Osteocyte (in vitro differentiated cells): ENCODE results near the gene OR7G2. TPM values are rescaled to one million over a fixed set of nuclear protein-coding genes. Genes with fewer than 3 reads are reported as not detected.
A peak's percentile ranks its signal among the peaks of the same experiment; 100 is the strongest.

Experiments
- DNase-seq: peaks from one replicate; pipeline ENCODE4 v3.0.0; 2021; ENCODE audit warnings: mixed read lengths; ENCODE audit not compliant: unreplicated experiment; ENCODE audit errors: extremely low spot score
- H3K27ac Mint-ChIP-seq: one replicate; pipeline ENCODE4 v1.8.0; 2021; ENCODE audit warnings: mild to moderate bottlenecking, mixed read lengths; ENCODE audit not compliant: unreplicated experiment
- H3K27me3 Mint-ChIP-seq: one replicate; pipeline ENCODE4 v1.8.0; 2021; ENCODE audit warnings: mixed read lengths; ENCODE audit not compliant: unreplicated experiment
- H3K36me3 Mint-ChIP-seq: one replicate; pipeline ENCODE4 v1.8.0; 2021; ENCODE audit warnings: mixed read lengths; ENCODE audit not compliant: unreplicated experiment
- H3K4me1 Mint-ChIP-seq: one replicate; pipeline ENCODE4 v1.8.0; 2021; ENCODE audit warnings: mixed read lengths; ENCODE audit not compliant: unreplicated experiment
- H3K4me3 Mint-ChIP-seq: one replicate; pipeline ENCODE4 v1.8.0; 2021; ENCODE audit warnings: mild to moderate bottlenecking, moderate library complexity, mixed read lengths; ENCODE audit not compliant: unreplicated experiment
- H3K9me3 Mint-ChIP-seq: one replicate; pipeline ENCODE4 v1.8.0; 2021; ENCODE audit warnings: mixed read lengths; ENCODE audit not compliant: unreplicated experiment
- CTCF ChIP-seq: fragments of 200-600 bp; sonication (generic); IDR thresholded peaks from 2 replicates; pipeline ENCODE4 v1.5.0; 2021; ENCODE audit warnings: antibody characterized with exemption, mild to moderate bottlenecking, moderate library complexity
- total RNA-seq: library from RNA; stranded (reverse); gene quantifications from 2 replicates; pipeline ENCODE4 v1.2.1, GENCODE V29; 2021

Gene OR7G2
- total RNA-seq, 1 donor from 2014 or later, result not detected

GRCh38 chr19:9139609-9140158, 32.4 kb upstream of the OR7G2 start:
- no peak for DNase-seq
- H3K4me3 Mint-ChIP-seq, result peak overlapping the region; percentile 96
- no peaks in the 10 kb centered on the region for H3K27me3 Mint-ChIP-seq
- H3K36me3 Mint-ChIP-seq, result peaks cover 22% of the 10 kb centered on the region
- H3K9me3 Mint-ChIP-seq, result peaks cover 10% of the 10 kb centered on the region
- no peak for TF ChIP-seq CTCF
- peaks cover 19% of the 10 kb centered on the region for H3K4me1 Mint-ChIP-seq
- H3K27ac Mint-ChIP-seq, result peak overlapping the region; percentile 95

GRCh38 chr19:9132422-9132821, 25.1 kb upstream of the OR7G2 start:
- Mint-ChIP-seq H3K4me1 (no peaks in the 10 kb centered on the region), H3K36me3 (no peaks in the 10 kb centered on the region), H3K27ac (no peak overlapping the region), H3K27me3 (no peaks in the 10 kb centered on the region), H3K9me3 (peaks cover 3% of the 10 kb centered on the region), H3K4me3 (no peak overlapping the region)
- TF ChIP-seq CTCF, result no peak
- DNase-seq, result no peak

GRCh38 chr19:9130965-9131364, 23.7 kb upstream of the OR7G2 start:
- H3K36me3 Mint-ChIP-seq, result no peaks in the 10 kb centered on the region
- no peak overlapping the region for H3K27ac Mint-ChIP-seq
- no peaks in the 10 kb centered on the region for H3K27me3 Mint-ChIP-seq
- H3K9me3 Mint-ChIP-seq, result peaks cover 5% of the 10 kb centered on the region
- TF ChIP-seq CTCF, result no peak
- H3K4me1 Mint-ChIP-seq, result no peaks in the 10 kb centered on the region
- DNase-seq, result no peak
- no peak overlapping the region for H3K4me3 Mint-ChIP-seq

- H3K27me3 Mint-ChIP-seq, result no peaks in the 10 kb centered on the region
- H3K27ac Mint-ChIP-seq, result no peak overlapping the region
- H3K4me1 Mint-ChIP-seq, result no peaks in the 10 kb centered on the region
- no peak for DNase-seq
- H3K36me3 Mint-ChIP-seq, result no peaks in the 10 kb centered on the region
- no peak for TF ChIP-seq CTCF
- H3K9me3 Mint-ChIP-seq, result peaks cover 10% of the 10 kb centered on the region
- no peak overlapping the region for H3K4me3 Mint-ChIP-seq
Measured at GRCh38 chr19:9128171-9128570, 20.9 kb upstream of the OR7G2 start.

- DNase-seq, result no peak
- Mint-ChIP-seq H3K36me3 (no peaks in the 10 kb centered on the region), H3K4me3 (no peak within 1 kb of the TSS), H3K4me1 (no peaks in the 10 kb centered on the region), H3K27ac (no peak within 1 kb of the TSS), H3K27me3 (no peaks in the 10 kb centered on the region), H3K9me3 (peaks cover 10% of the 10 kb centered on the region)
- no peak for TF ChIP-seq CTCF
Measured at GRCh38 chr19:9126900-9127405, 19.7 kb upstream of the OR7G2 start, which contains the start of gene OR7G3. TSS of gene OR7G3 (minus strand) at chr19:9126950. CDS start at chr19:9126950, 0 bp downstream.
